CD4-positive, CD25-positive, alpha-beta regulatory T cell (primary cell): Measurements from ENCODE around the gene FKBP1B. TPM values are rescaled to one million over a fixed set of nuclear protein-coding genes. Genes with fewer than 3 reads are reported as not detected.
"Not testable (repeated sequence)": the region's sequence is repeated elsewhere in the genome, so short reads cannot be mapped to it uniquely, and the experiment has no call there.

Experiments used
- ATAC-seq, 2 donors: fragments of 150-1000 bp; cut with Tn5 transposase; one replicate each; pipeline ENCODE4 v1.10.0; 2021; ENCODE audit warnings: low read depth in 2 of 2, moderate number of reproducible peaks in 2 of 2, moderate library complexity in 1 of 2
- DNase-seq, 3 donors: peaks; one replicate each; pipeline versions ENCODE4 v3.0.0 to v3.0.0-alpha.2; 2012 to 2022; ENCODE audit warnings: mixed read lengths in 1 of 3
- H3K27ac ChIP-seq: one replicate; pipeline ENCODE4 v1.7.0; 2013; ENCODE audit warnings: mild to moderate bottlenecking, low read length; ENCODE audit not compliant: insufficient read depth, poor library complexity, severe bottlenecking
- H3K27me3 ChIP-seq: one replicate; pipeline ENCODE4 v1.7.0; 2013; ENCODE audit warnings: low read length; ENCODE audit not compliant: control insufficient read depth, insufficient read depth
- H3K36me3 ChIP-seq: one replicate; pipeline ENCODE4 v1.7.0; 2013; ENCODE audit warnings: mild to moderate bottlenecking, low read length, moderate library complexity; ENCODE audit not compliant: control insufficient read depth, insufficient read depth
- H3K4me1 ChIP-seq: 2 replicates; pipeline ENCODE4 v1.7.0; 2013; ENCODE audit warnings: mild to moderate bottlenecking, low read length; ENCODE audit not compliant: insufficient read depth, control insufficient read depth, poor library complexity, severe bottlenecking
- H3K4me3 ChIP-seq: one replicate; pipeline ENCODE4 v1.7.0; 2013; ENCODE audit warnings: low read depth, mild to moderate bottlenecking, low read length, moderate library complexity
- H3K9me3 ChIP-seq, 2 experiments: 1 replicate in 1 of 2; 2 replicates in 1 of 2; pipeline ENCODE4 v1.7.0; 2013; ENCODE audit warnings: low read length in 2 of 2, mild to moderate bottlenecking in 1 of 2, moderate library complexity in 1 of 2; ENCODE audit not compliant: control insufficient read depth in 2 of 2
- H3K27ac Mint-ChIP-seq, 3 donors: one replicate each; pipeline ENCODE4 v1.8.0; 2020 to 2022; ENCODE audit warnings: mild to moderate bottlenecking in 3 of 3, mixed read lengths in 3 of 3, moderate library complexity in 2 of 3
- H3K27me3 Mint-ChIP-seq: one replicate; pipeline ENCODE4 v1.8.0; 2022; ENCODE audit warnings: mild to moderate bottlenecking, mixed read lengths
- H3K36me3 Mint-ChIP-seq: one replicate; pipeline ENCODE4 v1.8.0; 2020; ENCODE audit warnings: mixed read lengths
- H3K4me1 Mint-ChIP-seq, 4 donors: one replicate each; pipeline ENCODE4 v1.8.0; 2020 to 2022; ENCODE audit warnings: mixed read lengths in 4 of 4, mild to moderate bottlenecking in 1 of 4
- H3K4me3 Mint-ChIP-seq, 4 donors: one replicate each; pipeline ENCODE4 v1.8.0; 2020 to 2022; ENCODE audit warnings: mild to moderate bottlenecking in 4 of 4, mixed read lengths in 4 of 4, moderate library complexity in 3 of 4
- H3K9me3 Mint-ChIP-seq, 7 donors: one replicate each; pipeline ENCODE4 v1.8.0; 2020 to 2022; ENCODE audit warnings: mixed read lengths in 7 of 7, mild to moderate bottlenecking in 3 of 7, moderate library complexity in 2 of 7
- polyA plus RNA-seq, 4 donors: library from polyadenylated mRNA; unstranded; fragments of 300-500 nt; fragmentation: Illumina TruSeq; gene quantifications; one replicate each; pipeline ENCODE4 v1.2.3, GENCODE V29; 2021
- total RNA-seq: library from RNA; stranded (reverse); gene quantifications from one replicate; pipeline ENCODE4 v1.2.3, GENCODE V29; 2022

The FKBP1B gene
- total and polyA plus RNA-seq, 5 donors from 2014 or later, result 1.1 to 3.0 (median 1.2) TPM

- Histone ChIP-seq H3K36me3 (no peaks in the 10 kb centered on the region), H3K9me3 (no peaks in the 10 kb centered on the region), H3K4me1 (peaks cover 17% of the 10 kb centered on the region), H3K4me3 (peak within 1 kb of the TSS; percentile 64), H3K27me3 (no peaks in the 10 kb centered on the region), H3K27ac (peak within 1 kb of the TSS; percentile 14)
- H3K4me3 Mint-ChIP-seq, result peak within 1 kb of the TSS; percentile 83 to 88 (median 87)
- peak within 1 kb of the TSS in 2 of 3 donors; percentile 20 to 56 for H3K27ac Mint-ChIP-seq
- DNase-seq, result peak; percentile 70 to 83 (median 80)
- ATAC-seq, result peak; percentile 93
- H3K27me3 Mint-ChIP-seq, result no peaks in the 10 kb centered on the region
- H3K9me3 Mint-ChIP-seq, result no peaks in the 10 kb centered on the region
- peaks cover 0 to 19% (median 14%) of the 10 kb centered on the region in 4 donors for H3K4me1 Mint-ChIP-seq
- peaks cover 13% of the 10 kb centered on the region for H3K36me3 Mint-ChIP-seq
These were observed 35.1 kb downstream of the FKBP1B start, which contains the start of gene TP53I3 for GRCh38 chr2:24084386-24085199. TP53I3 (minus strand) TSS chr2:24084834; CDS start chr2:24084326, 508 bp downstream.

- H3K9me3 Mint-ChIP-seq, result no peaks in the 10 kb centered on the region
- DNase-seq, result no peak
- ATAC-seq, result no peak
- H3K4me1 ChIP-seq, result peaks cover 17% of the 10 kb centered on the region
- H3K4me3 Mint-ChIP-seq, result peak overlapping the region in 3 of 4 donors; percentile 76 to 87 (median 81)
- H3K27ac Mint-ChIP-seq, result peak overlapping the region in 1 of 3 donors; percentile 56
- no peak overlapping the region for H3K27ac ChIP-seq
- H3K36me3 ChIP-seq, result no peaks in the 10 kb centered on the region
- peaks cover 0 to 19% (median 14%) of the 10 kb centered on the region in 4 donors for H3K4me1 Mint-ChIP-seq
- no peaks in the 10 kb centered on the region for H3K27me3 ChIP-seq
- peaks cover 13% of the 10 kb centered on the region for H3K36me3 Mint-ChIP-seq
- no peaks in the 10 kb centered on the region for H3K9me3 ChIP-seq
- H3K4me3 ChIP-seq, result no peak overlapping the region
- no peaks in the 10 kb centered on the region for H3K27me3 Mint-ChIP-seq
These were observed 35.6 kb downstream of the FKBP1B start for GRCh38 chr2:24085200-24085489.

- Histone ChIP-seq H3K27me3 (no peaks in the 10 kb centered on the region), H3K9me3 (no peaks in the 10 kb centered on the region), H3K4me3 (no peak overlapping the region), H3K36me3 (no peaks in the 10 kb centered on the region), H3K27ac (no peak overlapping the region), H3K4me1 (peaks cover 17% of the 10 kb centered on the region)
- ATAC-seq (no peak), DNase-seq (no peak)
- H3K9me3 Mint-ChIP-seq, result no peaks in the 10 kb centered on the region
- no peaks in the 10 kb centered on the region for H3K27me3 Mint-ChIP-seq
- H3K4me3 Mint-ChIP-seq, result peak overlapping the region in 1 of 4 donors; percentile 62
- H3K27ac Mint-ChIP-seq, result no peak overlapping the region
- H3K36me3 Mint-ChIP-seq, result peaks cover 13% of the 10 kb centered on the region
- H3K4me1 Mint-ChIP-seq, result peaks cover 0 to 19% (median 13%) of the 10 kb centered on the region in 4 donors
These were observed 36.7 kb downstream of the FKBP1B start for GRCh38 chr2:24086241-24086640.

- H3K27me3 Mint-ChIP-seq, result no peaks in the 10 kb centered on the region
- Histone ChIP-seq H3K27me3 (no peaks in the 10 kb centered on the region), H3K4me3 (no peak overlapping the region), H3K27ac (no peak overlapping the region), H3K36me3 (no peaks in the 10 kb centered on the region), H3K9me3 (no peaks in the 10 kb centered on the region), H3K4me1 (peaks cover 17% of the 10 kb centered on the region)
- ATAC-seq (no peak), DNase-seq (no peak)
- H3K27ac Mint-ChIP-seq, result no peak overlapping the region
- H3K9me3 Mint-ChIP-seq, result no peaks in the 10 kb centered on the region
- H3K4me1 Mint-ChIP-seq, result peaks cover 0 to 19% (median 13%) of the 10 kb centered on the region in 4 donors
- H3K4me3 Mint-ChIP-seq, result no peak overlapping the region
- peaks cover 12% of the 10 kb centered on the region for H3K36me3 Mint-ChIP-seq
These were observed 37.5 kb downstream of the FKBP1B start for GRCh38 chr2:24087032-24087431.

GRCh38 chr2:24088821-24089359 is 39.3 kb downstream of the FKBP1B start:
- Histone ChIP-seq H3K9me3 (no peaks in the 10 kb centered on the region), H3K27ac (no peak overlapping the region), H3K4me3 (no peak overlapping the region), H3K27me3 (no peaks in the 10 kb centered on the region), H3K4me1 (peaks cover 13% of the 10 kb centered on the region), H3K36me3 (no peaks in the 10 kb centered on the region)
- peaks cover 0 to 1% (median 0%) of the 10 kb centered on the region in 7 donors for H3K9me3 Mint-ChIP-seq
- peaks cover 8% of the 10 kb centered on the region for H3K36me3 Mint-ChIP-seq
- H3K4me3 Mint-ChIP-seq, result no peak overlapping the region
- no peak overlapping the region for H3K27ac Mint-ChIP-seq
- H3K4me1 Mint-ChIP-seq, result peaks cover 0 to 13% (median 9%) of the 10 kb centered on the region in 4 donors
- no peak for ATAC-seq
- DNase-seq, result no peak
- H3K27me3 Mint-ChIP-seq, result no peaks in the 10 kb centered on the region

GRCh38 chr2:24093270-24093669 is 43.7 kb downstream of the FKBP1B start:
- H3K4me3 Mint-ChIP-seq, H3K4me1 ChIP-seq, H3K27me3 Mint-ChIP-seq, H3K27me3 ChIP-seq, H3K9me3 ChIP-seq, DNase-seq, ATAC-seq, H3K36me3 ChIP-seq, H3K27ac ChIP-seq, H3K36me3 Mint-ChIP-seq, H3K4me3 ChIP-seq, H3K9me3 Mint-ChIP-seq, H3K27ac Mint-ChIP-seq, H3K4me1 Mint-ChIP-seq: not testable (repeated sequence)

- H3K27me3 Mint-ChIP-seq, H3K4me1 Mint-ChIP-seq, H3K27ac ChIP-seq, H3K36me3 ChIP-seq, H3K27ac Mint-ChIP-seq, H3K36me3 Mint-ChIP-seq, DNase-seq, H3K4me3 Mint-ChIP-seq, H3K4me1 ChIP-seq, H3K4me3 ChIP-seq, H3K27me3 ChIP-seq, H3K9me3 ChIP-seq, ATAC-seq: not testable (repeated sequence)
- peaks cover 0 to 16% (median 1%) of the 10 kb centered on the region in 7 donors for H3K9me3 Mint-ChIP-seq
These were observed 45.7 kb downstream of the FKBP1B start for GRCh38 chr2:24095171-24095677.
